ENCODE measurements around the gene PDCD11. TPM values are rescaled to one million over a fixed set of nuclear protein-coding genes. Genes with fewer than 3 reads are reported as not detected.
"Not testable (repeated sequence)": the region's sequence is repeated elsewhere in the genome, so short reads cannot be mapped to it uniquely, and the experiment has no call there.

PDCD11 gene
- total RNA-seq, 1 donor: 33.9 TPM

DNA sequence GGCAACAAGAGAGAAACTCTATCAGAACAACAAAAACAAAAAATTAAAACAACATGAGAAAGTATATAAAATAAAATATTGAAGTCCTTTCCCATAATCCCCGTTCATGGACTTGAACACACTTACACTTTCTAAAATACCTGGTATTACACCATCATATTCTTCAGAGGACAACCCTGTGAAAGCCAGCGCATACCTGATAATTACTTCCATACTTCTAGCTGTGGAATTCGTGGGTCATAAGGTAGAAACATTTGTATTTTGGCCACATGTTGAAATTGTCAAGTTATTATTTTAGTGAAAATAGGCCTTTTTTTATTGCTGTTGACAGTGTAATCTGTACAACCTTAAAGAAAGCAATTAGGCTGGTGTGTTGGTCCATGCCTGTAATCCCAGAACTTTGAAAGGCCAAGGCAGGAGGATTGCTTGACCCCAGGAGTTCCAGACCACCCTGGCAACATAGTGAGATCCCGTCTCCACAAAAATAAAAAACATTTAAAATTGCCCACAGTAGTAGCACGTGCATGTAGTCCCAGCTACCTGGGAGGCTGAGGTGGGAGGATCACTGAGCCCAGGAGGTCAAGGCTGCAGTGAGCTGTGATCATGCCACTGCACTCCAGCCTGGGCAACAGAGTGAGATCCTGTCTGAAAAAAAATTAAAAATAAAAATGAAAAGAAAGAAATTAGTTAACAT lies 40.4 kb upstream of the PDCD11 start:
- no peak for DNase-seq (ENCODE audit: low read depth)
- H3K4me3 ChIP-seq (ENCODE audit: low read depth, low read length): no peak overlapping the region
- TF ChIP-seq, protein P1, sequence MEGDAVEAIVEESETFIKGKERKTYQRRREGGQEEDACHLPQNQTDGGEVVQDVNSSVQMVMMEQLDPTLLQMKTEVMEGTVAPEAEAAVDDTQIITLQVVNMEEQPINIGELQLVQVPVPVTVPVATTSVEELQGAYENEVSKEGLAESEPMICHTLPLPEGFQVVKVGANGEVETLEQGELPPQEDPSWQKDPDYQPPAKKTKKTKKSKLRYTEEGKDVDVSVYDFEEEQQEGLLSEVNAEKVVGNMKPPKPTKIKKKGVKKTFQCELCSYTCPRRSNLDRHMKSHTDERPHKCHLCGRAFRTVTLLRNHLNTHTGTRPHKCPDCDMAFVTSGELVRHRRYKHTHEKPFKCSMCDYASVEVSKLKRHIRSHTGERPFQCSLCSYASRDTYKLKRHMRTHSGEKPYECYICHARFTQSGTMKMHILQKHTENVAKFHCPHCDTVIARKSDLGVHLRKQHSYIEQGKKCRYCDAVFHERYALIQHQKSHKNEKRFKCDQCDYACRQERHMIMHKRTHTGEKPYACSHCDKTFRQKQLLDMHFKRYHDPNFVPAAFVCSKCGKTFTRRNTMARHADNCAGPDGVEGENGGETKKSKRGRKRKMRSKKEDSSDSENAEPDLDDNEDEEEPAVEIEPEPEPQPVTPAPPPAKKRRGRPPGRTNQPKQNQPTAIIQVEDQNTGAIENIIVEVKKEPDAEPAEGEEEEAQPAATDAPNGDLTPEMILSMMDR (IDR thresholded peaks at IDR 0.05; ENCODE audit: insufficient read depth, low read length): no peak

DNA sequence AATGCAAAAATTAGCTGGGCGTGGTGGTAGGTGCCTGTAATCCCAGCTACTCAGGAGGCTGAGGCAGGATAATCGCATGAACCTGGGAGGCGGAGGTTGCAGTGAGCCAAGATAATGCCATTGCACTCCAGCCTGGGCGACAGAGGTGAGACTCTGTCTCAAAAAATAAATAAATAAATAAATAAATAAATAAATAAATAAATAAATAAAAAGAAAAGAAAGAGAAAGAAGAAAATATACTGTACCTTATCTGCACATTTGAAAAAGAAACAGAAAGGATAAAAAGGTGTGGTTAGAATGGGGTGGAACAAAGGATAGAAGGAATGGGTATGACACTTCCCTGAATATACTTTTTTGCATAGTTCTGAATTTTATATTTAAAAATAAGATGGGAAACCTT lies 36.9 kb upstream of the PDCD11 start:
- DNase-seq (ENCODE audit: low read depth): not testable (repeated sequence)

DNA sequence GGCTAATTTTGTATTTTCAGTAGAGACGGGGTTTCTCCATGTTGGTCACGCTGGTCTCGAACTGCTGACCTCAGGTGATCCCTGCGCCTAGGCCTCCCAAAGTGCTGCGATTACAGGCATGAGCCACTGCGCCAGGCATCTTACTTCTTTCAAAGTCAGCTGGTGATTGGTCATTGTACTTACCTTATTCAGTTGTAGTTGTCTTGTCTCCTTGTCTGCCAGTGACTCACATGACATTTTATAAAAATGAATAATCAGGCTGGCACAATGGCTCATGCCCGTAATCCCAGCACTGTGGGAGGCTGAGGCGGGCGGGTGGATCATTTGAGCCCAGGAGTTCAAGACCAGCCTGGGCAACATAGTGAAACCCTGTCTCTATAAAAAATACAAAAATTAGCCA lies 35.6 kb upstream of the PDCD11 start:
- DNase-seq (ENCODE audit: low read depth); H3K4me3 ChIP-seq (ENCODE audit: low read depth, low read length): not testable (repeated sequence)

More for the DNA sequence above, 36.9 kb upstream of the PDCD11 start:
- not testable (repeated sequence) for H3K4me3 ChIP-seq (ENCODE audit: low read depth, low read length)

DNA sequence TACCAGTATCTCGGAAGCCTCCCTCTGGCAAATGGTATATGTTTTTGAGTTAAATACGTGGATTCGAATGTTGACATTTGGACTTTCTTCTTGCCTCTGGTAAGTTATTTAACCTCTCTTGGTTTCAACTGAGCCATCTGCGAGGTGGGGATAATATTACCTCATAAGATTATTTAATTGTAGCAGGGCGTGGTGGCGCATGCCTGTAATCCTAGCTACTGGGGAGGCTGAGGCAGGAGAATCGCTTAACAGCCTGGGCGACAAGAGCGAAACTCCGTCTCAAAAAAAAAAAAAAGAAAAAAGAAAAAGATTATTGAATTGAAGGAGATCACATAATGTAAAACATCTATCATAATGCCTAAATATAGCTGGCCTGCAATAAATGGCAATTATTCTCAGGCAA lies 29.0 kb upstream of the PDCD11 start:
- no peak for DNase-seq (ENCODE audit: low read depth)
- peak overlapping the region; percentile 86 for H3K4me3 ChIP-seq (ENCODE audit: low read depth, low read length)
- TF ChIP-seq, protein P1 (IDR thresholded peaks at IDR 0.05; ENCODE audit: insufficient read depth, low read length): no peak

DNA sequence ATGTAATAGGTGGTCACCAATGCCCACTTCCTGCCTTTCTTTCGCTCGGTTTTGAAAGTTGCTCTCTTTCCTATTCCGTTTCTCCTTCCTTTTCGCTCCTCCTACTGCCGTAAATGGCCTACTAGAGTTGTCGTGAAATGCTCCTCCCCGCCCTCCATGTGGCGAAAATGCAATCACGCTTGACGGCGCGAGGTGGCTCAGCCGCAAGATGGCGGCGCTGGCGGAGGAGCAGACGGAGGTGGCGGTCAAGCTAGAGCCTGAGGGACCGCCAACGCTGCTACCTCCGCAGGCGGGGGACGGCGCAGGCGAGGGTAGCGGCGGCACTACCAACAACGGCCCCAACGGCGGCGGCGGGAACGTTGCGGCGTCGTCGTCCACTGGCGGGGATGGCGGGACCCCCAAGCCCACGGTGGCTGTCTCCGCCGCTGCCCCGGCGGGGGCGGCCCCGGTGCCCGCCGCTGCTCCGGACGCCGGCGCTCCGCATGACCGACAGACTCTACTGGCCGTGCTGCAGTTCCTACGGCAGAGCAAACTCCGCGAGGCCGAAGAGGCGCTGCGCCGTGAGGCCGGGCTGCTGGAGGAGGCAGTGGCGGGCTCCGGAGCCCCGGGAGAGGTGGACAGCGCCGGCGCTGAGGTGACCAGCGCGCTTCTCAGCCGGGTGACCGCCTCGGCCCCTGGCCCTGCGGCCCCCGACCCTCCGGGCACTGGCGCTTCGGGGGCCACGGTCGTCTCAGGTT lies 28.5 kb upstream of the PDCD11 start, which contains the start of gene TAF5:
Gene TAF5 (plus strand): TSS at position 195 of the 737 bp plus-strand sequence. CDS start 14 bp downstream, at position 209.
- peak; percentile 96 for DNase-seq (ENCODE audit: low read depth)
- H3K4me3 ChIP-seq (ENCODE audit: low read depth, low read length): peak within 1 kb of the TSS; percentile 86
- TF ChIP-seq, protein P1 (IDR thresholded peaks at IDR 0.05; ENCODE audit: insufficient read depth, low read length): no peak

DNA sequence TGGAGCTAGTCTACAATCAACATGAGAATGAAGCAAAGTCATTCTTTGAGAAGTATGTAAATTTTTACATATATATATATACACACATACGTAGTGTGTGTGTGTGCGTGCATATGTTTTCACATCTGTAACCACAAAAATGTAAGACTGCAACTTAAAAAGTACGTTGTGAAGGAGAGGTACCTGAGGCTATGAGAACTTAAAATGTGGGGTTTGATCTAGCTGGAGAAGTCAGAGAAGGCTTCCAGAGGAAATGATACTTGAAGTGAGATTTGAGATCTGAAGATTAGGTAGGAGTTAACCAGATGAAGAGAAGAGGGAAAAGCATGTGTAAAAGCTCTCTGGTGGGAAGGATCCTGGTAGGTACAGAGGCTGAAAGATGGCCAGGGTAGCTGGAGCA lies 22.9 kb upstream of the PDCD11 start:
- DNase-seq (ENCODE audit: low read depth): no peak
- no peak overlapping the region for H3K4me3 ChIP-seq (ENCODE audit: low read depth, low read length)
- TF ChIP-seq, protein P1 (IDR thresholded peaks at IDR 0.05; ENCODE audit: insufficient read depth, low read length): no peak

DNA sequence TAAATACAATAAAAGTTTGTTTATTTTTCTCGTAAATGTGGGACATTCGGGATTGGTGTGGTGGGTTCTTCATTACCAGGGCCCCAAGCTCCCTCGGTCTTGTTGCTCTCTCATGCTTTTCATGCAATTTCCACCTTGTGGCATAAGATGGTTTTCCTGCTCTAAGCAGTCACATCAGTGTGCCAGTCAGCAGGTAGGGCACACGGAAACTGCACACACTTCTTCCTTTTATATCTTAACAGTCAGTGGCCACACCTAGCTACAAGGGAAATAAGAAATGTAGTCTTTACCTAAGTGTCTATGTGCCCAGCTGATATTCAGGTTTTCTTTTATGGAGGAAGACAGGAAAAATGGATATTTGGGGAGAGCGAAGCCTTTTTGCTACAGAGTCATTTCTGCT lies 22.2 kb upstream of the PDCD11 start:
- H3K4me3 ChIP-seq (ENCODE audit: low read depth, low read length): no peak overlapping the region
- no peak for DNase-seq (ENCODE audit: low read depth)
- TF ChIP-seq, protein P1 (IDR thresholded peaks at IDR 0.05; ENCODE audit: insufficient read depth, low read length): no peak
